AML-193 (cell line): ENCODE data around the gene CSMD2.

ENCODE experiments used
- DNase-seq, 2 experiments: peaks; one replicate each; lab custom pipeline; 2025; lab: John Stamatoyannopoulos, UW

CSMD2 gene

DNA sequence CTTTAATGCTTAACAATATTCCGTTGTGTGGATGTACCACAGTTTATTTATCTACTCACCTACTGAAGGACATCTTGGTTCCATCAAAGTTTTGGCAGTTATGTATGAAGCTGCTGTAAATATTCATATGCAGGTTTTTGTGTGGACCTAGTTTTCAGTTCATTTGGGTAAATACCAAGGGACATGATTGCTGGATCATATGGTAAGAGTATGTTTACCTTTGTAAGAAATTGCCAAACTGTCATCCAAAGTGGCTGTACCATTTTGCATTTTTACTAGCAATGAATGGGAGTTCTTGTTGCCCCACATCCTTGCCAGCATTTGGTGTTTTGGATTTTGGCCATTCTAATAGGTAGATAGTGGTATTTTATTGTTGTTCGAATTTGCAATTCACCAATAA is 682.6 kb downstream of the CSMD2 start:
- DNase-seq: no peak

DNA sequence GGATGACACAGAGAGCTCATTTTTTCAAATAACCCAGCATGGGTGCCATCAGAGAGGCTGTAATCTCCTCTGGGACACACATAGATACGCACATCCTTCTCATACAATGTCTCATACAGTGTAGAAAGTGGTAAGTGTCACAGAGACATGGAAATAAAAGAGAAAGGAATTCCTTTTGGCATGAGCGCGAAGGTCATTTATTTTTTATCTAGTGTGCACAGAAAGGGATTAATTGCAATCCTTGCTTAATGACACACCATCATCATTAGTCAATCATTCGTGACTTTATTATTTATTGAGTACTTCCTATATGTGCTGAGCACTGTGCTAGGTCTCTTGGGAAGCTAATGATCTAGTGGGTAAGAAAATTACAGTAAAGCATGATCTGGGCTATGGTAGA is 687.6 kb downstream of the CSMD2 start:
- no peak for DNase-seq

DNA sequence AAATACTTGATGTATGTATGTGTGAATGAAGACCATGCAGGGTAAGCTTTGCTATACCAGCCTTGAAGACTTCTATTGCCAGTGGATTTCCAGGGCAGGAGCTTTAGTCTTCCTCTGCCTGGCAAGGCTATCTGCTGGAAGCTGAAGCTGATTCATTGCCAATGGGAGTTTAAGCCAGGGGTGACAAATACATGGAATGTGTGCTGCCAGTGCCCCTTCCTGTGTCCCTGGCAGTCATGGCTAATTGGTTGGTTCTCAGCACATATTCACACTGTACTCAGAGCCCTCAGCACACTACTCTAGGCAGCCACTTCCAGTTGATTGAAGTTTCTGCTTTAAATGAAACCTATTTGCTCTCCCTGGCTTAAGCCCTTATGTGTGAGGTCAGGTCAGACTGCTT is 691.1 kb downstream of the CSMD2 start:
- DNase-seq: no peak

DNA sequence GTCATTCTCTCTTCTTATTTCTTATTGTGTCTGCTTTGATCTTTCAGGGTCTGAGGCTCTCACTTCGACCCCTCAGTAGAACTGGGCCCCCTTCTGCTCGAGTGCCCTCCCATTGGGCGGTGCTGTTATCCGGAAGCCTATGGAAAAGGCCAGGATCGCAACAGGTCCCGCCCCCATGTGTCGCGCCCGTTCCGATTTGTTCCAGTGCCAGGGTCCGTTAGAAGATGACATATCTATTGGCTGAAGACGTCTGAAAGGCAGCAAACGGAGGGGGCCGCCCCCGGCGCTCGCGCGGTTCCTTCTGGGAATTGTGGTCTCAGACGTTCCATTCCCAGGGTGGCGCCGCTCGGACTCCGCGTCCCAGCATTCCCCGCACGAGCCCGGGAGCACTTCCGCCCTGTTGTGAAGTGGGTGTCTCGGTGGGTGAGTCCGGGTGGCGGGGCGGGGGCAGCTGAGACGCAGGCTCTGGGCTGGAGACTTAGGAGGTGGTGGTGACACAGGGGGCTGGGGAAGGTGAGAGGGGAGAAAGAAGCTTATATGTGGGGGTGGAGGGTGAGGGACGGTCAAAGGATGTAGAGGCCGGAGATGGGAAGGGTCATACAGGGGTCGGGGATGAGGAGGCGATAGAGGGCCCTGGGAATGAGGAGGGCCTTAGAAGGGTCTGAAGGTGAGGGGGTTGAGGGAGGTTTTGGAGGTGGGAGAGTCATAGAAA is 692.6 kb downstream of the CSMD2 start, which contains the start of gene ZSCAN20:
ZSCAN20 (plus strand) TSS at position 377 of the 712 bp plus-strand sequence. CDS start 6,644 bp downstream, outside the sequence.
- peak; percentile 91 to 96 for DNase-seq

DNA sequence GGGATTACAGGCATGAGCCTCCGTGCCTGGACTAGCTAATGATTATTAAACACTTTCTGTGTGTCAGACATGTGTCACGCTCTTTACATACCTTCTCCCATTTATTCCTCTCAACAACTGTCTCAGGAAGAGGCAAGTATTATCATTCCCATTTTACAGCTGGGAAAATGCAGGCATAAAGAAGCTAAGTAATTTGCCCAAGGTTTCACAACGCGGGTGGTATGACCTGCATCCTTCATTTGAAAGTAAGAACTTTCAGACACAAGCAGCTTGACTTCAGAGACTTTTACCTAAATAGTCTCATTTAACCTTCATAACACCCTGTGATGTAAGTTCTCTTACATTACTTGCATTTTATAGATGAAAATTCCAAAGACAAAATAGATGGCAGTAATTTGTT is 693.6 kb downstream of the CSMD2 start:
- no peak for DNase-seq

DNA sequence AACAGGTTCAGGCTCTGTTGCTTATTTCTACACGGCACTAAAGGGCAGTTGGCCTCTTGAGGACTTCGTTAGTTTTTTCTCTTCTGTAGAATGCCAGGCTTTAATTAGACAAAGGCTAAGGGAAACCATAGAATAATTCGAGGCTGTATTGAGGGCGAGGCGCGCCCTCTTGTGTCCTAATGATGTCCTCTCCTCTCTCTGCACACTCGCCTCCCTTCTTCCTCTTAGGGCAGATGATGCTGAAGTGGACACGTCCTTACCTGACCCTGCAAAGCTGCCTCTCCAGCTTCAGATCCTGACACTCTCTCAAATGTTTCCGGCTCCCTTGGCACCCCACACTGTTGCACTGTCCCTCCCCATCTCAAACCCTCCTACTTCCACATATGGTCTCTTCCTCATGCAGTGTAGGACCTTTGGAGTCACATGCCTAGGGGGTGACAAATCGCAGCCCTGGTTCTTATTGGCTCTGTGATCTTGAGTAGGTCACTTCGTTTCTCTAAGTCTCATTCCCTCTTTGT is 694.5 kb downstream of the CSMD2 start:
- peak; percentile 90 to 92 for DNase-seq

DNA sequence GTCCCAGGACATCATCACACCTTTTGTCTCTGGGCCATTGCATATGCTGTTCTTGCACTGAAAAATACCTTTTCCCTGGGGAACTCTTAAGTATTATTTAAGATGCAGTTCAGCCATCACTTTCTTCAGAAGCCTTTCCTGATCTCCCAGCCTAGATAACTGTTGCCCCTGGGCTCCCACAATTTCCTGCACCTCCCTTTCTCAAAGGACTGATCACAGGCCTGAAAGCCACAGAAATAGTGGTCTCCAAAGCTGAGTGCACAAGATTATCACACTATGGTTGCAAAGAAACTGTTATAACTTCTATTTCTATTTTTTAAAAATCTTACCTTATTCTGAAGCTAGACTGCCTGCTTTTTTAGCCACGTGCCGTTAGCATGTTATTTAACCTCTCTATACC is 695.3 kb downstream of the CSMD2 start:
- no peak for DNase-seq

DNA sequence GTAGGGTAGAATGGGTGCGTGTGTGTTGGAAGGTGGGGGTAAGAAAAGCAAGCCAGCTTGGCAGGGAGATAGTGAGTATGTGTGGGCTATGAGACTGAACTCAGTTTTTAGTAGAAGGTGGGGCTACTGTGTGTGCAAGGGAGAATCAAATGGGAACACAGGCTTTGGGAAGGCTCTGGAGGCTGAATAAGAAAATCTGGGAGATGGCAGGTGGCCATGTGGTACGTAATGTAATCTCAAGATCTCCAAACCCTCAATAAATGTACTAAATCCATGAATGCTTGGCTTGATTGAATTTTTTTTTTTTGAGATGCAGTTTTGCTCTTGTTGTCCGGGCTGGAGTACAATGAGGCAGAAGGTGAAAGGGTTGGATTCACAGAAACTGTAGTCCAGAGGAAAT is 696.1 kb downstream of the CSMD2 start:
- DNase-seq: no peak

DNA sequence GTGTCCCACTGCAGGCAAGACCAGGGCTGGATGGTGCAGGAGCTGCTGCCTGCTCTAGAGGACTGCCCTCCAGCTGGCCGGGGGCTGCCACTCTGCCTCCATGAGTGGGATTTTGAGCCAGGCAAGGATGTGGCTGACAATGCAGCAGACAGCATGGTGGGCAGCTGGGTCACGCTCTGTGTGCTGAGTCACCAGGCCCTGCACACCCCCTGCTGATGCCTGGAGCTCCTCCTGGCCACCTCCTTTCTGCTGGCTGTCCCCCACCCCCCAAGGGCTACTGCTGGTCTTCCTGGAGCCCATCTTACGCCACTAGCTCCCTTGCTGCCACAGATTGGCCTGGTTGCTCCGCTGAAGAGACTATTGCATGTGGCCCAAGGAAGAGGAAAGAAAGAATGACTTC is 696.5 kb downstream of the CSMD2 start:
- no peak for DNase-seq

DNA sequence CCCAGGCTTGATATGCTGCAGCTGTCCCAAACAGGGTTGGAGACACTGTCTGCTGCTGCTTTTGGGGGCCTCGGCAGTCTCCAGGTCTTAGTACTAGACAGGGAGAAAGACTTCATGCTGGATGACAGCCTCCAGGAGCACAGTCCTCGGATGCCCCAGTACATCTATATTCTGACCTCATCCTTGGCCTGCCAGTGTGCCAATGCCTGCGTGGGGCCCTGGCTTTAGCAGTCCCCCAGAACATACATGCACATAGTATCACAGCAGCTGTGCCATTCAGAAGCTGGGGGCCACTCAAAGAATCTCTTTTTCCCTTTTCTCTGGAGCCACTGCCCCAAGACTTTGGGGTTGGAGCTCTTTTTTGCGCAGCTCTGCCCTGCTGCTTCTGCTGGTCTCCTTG is 697.0 kb downstream of the CSMD2 start:
- no peak for DNase-seq

DNA sequence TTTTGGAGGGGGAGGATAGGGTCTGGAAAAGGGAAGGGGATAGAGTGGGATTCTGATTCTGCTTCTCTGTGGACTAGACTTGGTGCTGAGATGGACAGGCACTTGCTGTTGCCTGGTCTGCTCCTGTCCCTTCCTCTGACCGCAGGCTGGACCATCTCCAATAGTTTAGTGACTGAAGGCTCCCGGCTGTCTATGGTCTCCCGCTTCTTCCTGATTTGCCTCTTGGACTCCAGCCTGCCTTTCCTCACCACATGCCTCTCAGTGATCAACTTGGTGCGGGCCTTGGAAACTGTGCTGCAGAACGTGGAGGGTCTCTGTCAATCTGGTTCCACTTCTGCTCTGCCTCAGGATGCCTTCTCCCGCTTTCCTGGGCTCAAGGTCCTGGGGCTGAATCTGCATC is 698.9 kb downstream of the CSMD2 start:
- DNase-seq: no peak

DNA sequence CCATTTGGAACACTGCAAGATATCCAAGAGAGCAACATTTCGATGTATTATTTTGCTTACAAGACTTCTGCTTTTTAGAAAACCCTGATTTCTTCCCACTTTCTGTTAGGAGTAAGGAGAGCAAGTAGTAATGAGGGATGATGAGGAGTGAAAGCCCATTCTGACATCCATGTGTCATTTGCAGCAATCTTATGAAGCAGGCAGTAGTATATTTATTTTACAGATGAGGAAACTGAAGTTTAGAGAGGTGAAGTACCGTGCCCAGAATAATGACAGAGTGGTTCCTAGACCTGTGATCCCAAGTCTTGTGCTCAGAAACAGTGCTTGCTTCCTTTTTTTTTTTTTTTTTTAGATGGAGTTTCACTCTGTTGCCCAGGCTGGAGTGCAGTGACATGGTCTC is 699.7 kb downstream of the CSMD2 start:
- no peak for DNase-seq

DNA sequence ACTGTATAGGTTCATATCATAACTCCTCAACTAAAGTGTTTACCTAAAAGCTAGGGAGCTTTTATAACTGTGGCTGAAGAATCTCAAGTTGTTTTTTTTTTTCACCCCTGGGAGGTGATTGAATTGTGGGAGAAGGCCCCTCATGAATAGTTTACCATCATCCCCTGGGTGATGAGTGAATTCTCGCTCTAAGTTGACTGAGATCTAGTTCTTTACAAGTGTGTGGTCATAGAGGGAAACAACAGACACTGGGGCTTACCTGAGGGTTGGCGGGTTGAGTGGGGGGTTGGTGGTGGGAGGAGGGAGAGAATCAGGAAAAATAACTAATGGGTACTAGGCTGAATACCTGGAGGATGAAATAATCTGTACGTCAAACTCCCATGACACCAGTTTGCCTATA is 700.5 kb downstream of the CSMD2 start:
- DNase-seq: no peak
